ENCODE measurements around the gene ZNF660. TPM values are rescaled to one million over a fixed set of nuclear protein-coding genes. Genes with fewer than 3 reads are reported as not detected.
A peak's percentile ranks its signal among the peaks of the same experiment; 100 is the strongest.
"Not testable (repeated sequence)": the region's sequence is repeated elsewhere in the genome, so short reads cannot be mapped to it uniquely, and the experiment has no call there.

Gene ZNF660
- total RNA-seq (ENCODE audit: unreplicated experiment): 15.5 TPM
- long read RNA-seq, full-length matches to known transcripts: 1 of 1 reads
- long read RNA-seq, partial matches to known transcripts: 0 of 1 reads
- long read RNA-seq, other reads (novel, unspliced or antisense): 0 of 1 reads

GRCh38 chr3:44584646-44585501 is at the start of gene ZNF660:
TSS of gene ZNF660 (plus strand) at chr3:44584964. CDS start at chr3:44594194, 9,230 bp downstream.
- no peaks in the 10 kb centered on the region for H3K9me3 Mint-ChIP-seq (ENCODE audit: unreplicated experiment)
- H3K4me1 Mint-ChIP-seq (ENCODE audit: unreplicated experiment): peaks cover 16% of the 10 kb centered on the region
- TF ChIP-seq CTCF (IDR thresholded peaks at IDR 0.05; ENCODE audit: unreplicated experiment): no peak
- H3K27me3 Mint-ChIP-seq (ENCODE audit: unreplicated experiment): peaks cover 11% of the 10 kb centered on the region
- H3K27ac Mint-ChIP-seq (ENCODE audit: unreplicated experiment): peak within 1 kb of the TSS; percentile 90
- DNase-seq (ENCODE audit: low spot score): peak; percentile 81
- H3K4me3 Mint-ChIP-seq (ENCODE audit: unreplicated experiment): peak within 1 kb of the TSS; percentile 95
- H3K36me3 Mint-ChIP-seq (ENCODE audit: low read depth, unreplicated experiment): peaks cover 42% of the 10 kb centered on the region

- H3K9me3 Mint-ChIP-seq (ENCODE audit: unreplicated experiment): no peaks in the 10 kb centered on the region
- no peaks in the 10 kb centered on the region for H3K4me1 Mint-ChIP-seq (ENCODE audit: unreplicated experiment)
- no peak for DNase-seq (ENCODE audit: low spot score)
- no peaks in the 10 kb centered on the region for H3K27me3 Mint-ChIP-seq (ENCODE audit: unreplicated experiment)
- H3K36me3 Mint-ChIP-seq (ENCODE audit: low read depth, unreplicated experiment): no peaks in the 10 kb centered on the region
- no peak overlapping the region for H3K4me3 Mint-ChIP-seq (ENCODE audit: unreplicated experiment)
- H3K27ac Mint-ChIP-seq (ENCODE audit: unreplicated experiment): no peak overlapping the region
- no peak for TF ChIP-seq CTCF (IDR thresholded peaks at IDR 0.05; ENCODE audit: unreplicated experiment)
Observed at GRCh38 chr3:44535364-44535763, 49.4 kb upstream of the ZNF660 start.

GRCh38 chr3:44544811-44545210 is 40.0 kb upstream of the ZNF660 start:
- not testable (repeated sequence) for H3K9me3 Mint-ChIP-seq (ENCODE audit: unreplicated experiment); H3K36me3 Mint-ChIP-seq (ENCODE audit: low read depth, unreplicated experiment); H3K4me3 Mint-ChIP-seq (ENCODE audit: unreplicated experiment); H3K27ac Mint-ChIP-seq (ENCODE audit: unreplicated experiment); DNase-seq (ENCODE audit: low spot score); H3K27me3 Mint-ChIP-seq (ENCODE audit: unreplicated experiment)
- peaks cover 11% of the 10 kb centered on the region for H3K4me1 Mint-ChIP-seq (ENCODE audit: unreplicated experiment)

GRCh38 chr3:44554626-44555592 is 29.9 kb upstream of the ZNF660 start, which contains the start of gene ZKSCAN7:
TSS of gene ZKSCAN7 (plus strand) at chr3:44555193. CDS start at chr3:44557048, 1,855 bp downstream.
- peak within 1 kb of the TSS; percentile 94 for H3K27ac Mint-ChIP-seq (ENCODE audit: unreplicated experiment)
- H3K9me3 Mint-ChIP-seq (ENCODE audit: unreplicated experiment): no peaks in the 10 kb centered on the region
- no peak for TF ChIP-seq CTCF (IDR thresholded peaks at IDR 0.05; ENCODE audit: unreplicated experiment)
- H3K36me3 Mint-ChIP-seq (ENCODE audit: low read depth, unreplicated experiment): peaks cover 20% of the 10 kb centered on the region
- peak; percentile 70 for DNase-seq (ENCODE audit: low spot score)
- H3K27me3 Mint-ChIP-seq (ENCODE audit: unreplicated experiment): peaks cover 7% of the 10 kb centered on the region
- H3K4me1 Mint-ChIP-seq (ENCODE audit: unreplicated experiment): peaks cover 22% of the 10 kb centered on the region
- H3K4me3 Mint-ChIP-seq (ENCODE audit: unreplicated experiment): peak within 1 kb of the TSS; percentile 87

GRCh38 chr3:44555723-44556122 is 29.0 kb upstream of the ZNF660 start:
- Mint-ChIP-seq H3K27me3 (ENCODE audit: unreplicated experiment) (peaks cover 7% of the 10 kb centered on the region), H3K4me3 (ENCODE audit: unreplicated experiment) (peak overlapping the region; percentile 87), H3K9me3 (ENCODE audit: unreplicated experiment) (peaks cover 2% of the 10 kb centered on the region), H3K36me3 (ENCODE audit: low read depth, unreplicated experiment) (peaks cover 27% of the 10 kb centered on the region), H3K4me1 (ENCODE audit: unreplicated experiment) (peaks cover 24% of the 10 kb centered on the region), H3K27ac (ENCODE audit: unreplicated experiment) (peak overlapping the region; percentile 94)
- TF ChIP-seq CTCF (IDR thresholded peaks at IDR 0.05; ENCODE audit: unreplicated experiment): no peak
- DNase-seq (ENCODE audit: low spot score): no peak

All from endothelial cell (in vitro differentiated cells).